DMS79 (cell line): Measurements from ENCODE around the gene CIAO2B.

Source experiments
- DNase-seq: peaks from one replicate; lab custom pipeline; 2025; lab: John Stamatoyannopoulos, UW

CIAO2B gene

GRCh38 chr16:66919569-66920298 is 14.5 kb downstream of the CIAO2B start:
- DNase-seq = no peak

- no peak for DNase-seq
Observed at GRCh38 chr16:66918803-66919568, 15.2 kb downstream of the CIAO2B start, which contains the start of gene CDH16. TSS of gene CDH16 (minus strand) at chr16:66918885. CDS start at chr16:66918065, 820 bp downstream.

GRCh38 chr16:66918355-66918754 is 15.8 kb downstream of the CIAO2B start:
- DNase-seq = no peak

GRCh38 chr16:66917741-66918140 is 16.5 kb downstream of the CIAO2B start:
- DNase-seq = no peak

- no peak for DNase-seq
Observed at GRCh38 chr16:66916518-66916917, 17.7 kb downstream of the CIAO2B start.

- DNase-seq = no peak
Observed at GRCh38 chr16:66915041-66915440, 19.2 kb downstream of the CIAO2B start.

GRCh38 chr16:66914541-66914940 is 19.7 kb downstream of the CIAO2B start:
- no peak for DNase-seq

- no peak for DNase-seq
Observed at GRCh38 chr16:66913711-66914110, 20.5 kb downstream of the CIAO2B start.

- no peak for DNase-seq
Observed at GRCh38 chr16:66913081-66913480, 21.1 kb downstream of the CIAO2B start.

GRCh38 chr16:66911801-66912200 is 22.4 kb downstream of the CIAO2B start:
- DNase-seq = no peak

GRCh38 chr16:66911112-66911511 is 23.1 kb downstream of the CIAO2B start:
- DNase-seq = no peak

GRCh38 chr16:66910175-66910940 is 23.8 kb downstream of the CIAO2B start:
- DNase-seq = no peak

GRCh38 chr16:66908762-66909559 is 25.2 kb downstream of the CIAO2B start:
- no peak for DNase-seq

GRCh38 chr16:66908116-66908515 is 26.1 kb downstream of the CIAO2B start:
- no peak for DNase-seq

GRCh38 chr16:66906916-66907836 is 27.0 kb downstream of the CIAO2B start:
- DNase-seq = no peak

- DNase-seq = no peak
Observed at GRCh38 chr16:66905633-66906539, 28.3 kb downstream of the CIAO2B start.

- DNase-seq = no peak
Observed at GRCh38 chr16:66904846-66905632, 29.2 kb downstream of the CIAO2B start.

GRCh38 chr16:66904428-66904845 is 29.8 kb downstream of the CIAO2B start:
- DNase-seq = no peak
